Calu3 (cell line): ENCODE results near the gene CLCNKB. TPM values are rescaled to one million over a fixed set of nuclear protein-coding genes. Genes with fewer than 3 reads are reported as not detected.

Source experiments
- BruUV-seq: library from RNA; stranded (reverse); fragments of 400-500 nt; replicated peaks from 2 replicates; lab custom pipeline; 2021; lab: Mats Ljungman, UMichigan
- CTCF ChIA-PET: fragments of 300-600 bp; sonication (Branson Sonifier 250); formaldehyde crosslinking; loops from one replicate; lab custom pipeline; 2022; ENCODE audit warnings: antibody characterized with exemption; lab: Charles Lee
- DNase-seq: peaks from one replicate; pipeline ENCODE4 v3.0.0; 2022
- H3K27ac Mint-ChIP-seq: one replicate; pipeline ENCODE4 v1.8.0; 2022; ENCODE audit warnings: mixed read lengths; ENCODE audit not compliant: unreplicated experiment
- H3K27me3 Mint-ChIP-seq: one replicate; pipeline ENCODE4 v1.8.0; 2022; ENCODE audit warnings: mixed read lengths; ENCODE audit not compliant: unreplicated experiment
- H3K36me3 Mint-ChIP-seq: one replicate; pipeline ENCODE4 v1.8.0; 2022; ENCODE audit warnings: mild to moderate bottlenecking, moderate library complexity, mixed read lengths; ENCODE audit not compliant: insufficient read depth, unreplicated experiment
- H3K4me1 Mint-ChIP-seq: one replicate; pipeline ENCODE4 v1.8.0; 2022; ENCODE audit warnings: mild to moderate bottlenecking, low read depth, mixed read lengths; ENCODE audit not compliant: unreplicated experiment
- H3K4me3 Mint-ChIP-seq: one replicate; pipeline ENCODE4 v1.8.0; 2022; ENCODE audit warnings: mild to moderate bottlenecking, low read depth, moderate library complexity, mixed read lengths; ENCODE audit not compliant: unreplicated experiment
- H3K9me3 Mint-ChIP-seq: one replicate; pipeline ENCODE4 v1.8.0; 2022; ENCODE audit warnings: low read depth, mixed read lengths; ENCODE audit not compliant: unreplicated experiment
- intact Hi-C: fragments of 100-400 bp; cut with micrococcal nuclease; formaldehyde crosslinking; loops from one replicate; pipeline ENCODE4 v1.10.0; 2022; ENCODE audit not compliant: unreplicated experiment
- total RNA-seq: library from RNA; stranded (reverse); gene quantifications from 2 replicates; pipeline ENCODE4 v1.2.3, GENCODE V29; 2022
- TF ChIP-seq, protein P1 (sequence below): fragments of 200-600 bp; IDR thresholded peaks from one replicate; pipeline ENCODE4 v1.8.0; 2022; ENCODE audit warnings: antibody characterized with exemption; ENCODE audit not compliant: unreplicated experiment

CLCNKB gene
- total RNA-seq, 1 experiment from 2014 or later = not detected

DNA sequence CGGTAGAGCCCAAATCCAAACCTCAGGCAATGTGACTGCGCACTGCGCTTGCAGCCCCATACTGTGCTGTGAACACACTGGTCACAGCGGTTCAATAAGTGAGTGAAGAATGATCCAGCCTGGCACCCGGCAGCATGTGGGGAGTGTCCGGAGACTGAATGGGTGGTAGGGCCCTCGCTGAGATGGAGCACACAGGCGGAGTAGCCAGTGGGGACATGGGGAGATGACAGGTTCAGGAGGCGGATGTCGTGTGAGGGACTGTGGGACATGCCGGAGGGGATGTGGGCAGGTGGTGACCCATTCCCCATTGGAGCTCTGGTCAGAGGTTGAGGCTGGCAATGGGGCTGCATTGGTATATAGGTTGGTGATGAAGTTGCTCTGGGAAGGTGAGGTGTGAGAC is 33.9 kb upstream of the CLCNKB start:
- no peak for DNase-seq
- intact Hi-C loops = loop anchor here (1.0 kb wide), 1 partner anchor 47 kb away; no protein-coding TSS in a partner anchor
- no TSS peak for BruUV-seq
- Mint-ChIP-seq H3K4me3 (no peak overlapping the region), H3K27ac (no peak overlapping the region), H3K36me3 (peaks cover 4% of the 10 kb centered on the region), H3K4me1 (peaks cover 8% of the 10 kb centered on the region), H3K27me3 (no peaks in the 10 kb centered on the region), H3K9me3 (no peaks in the 10 kb centered on the region)
- CTCF ChIA-PET = no interaction called here
- TF ChIP-seq, protein P1, sequence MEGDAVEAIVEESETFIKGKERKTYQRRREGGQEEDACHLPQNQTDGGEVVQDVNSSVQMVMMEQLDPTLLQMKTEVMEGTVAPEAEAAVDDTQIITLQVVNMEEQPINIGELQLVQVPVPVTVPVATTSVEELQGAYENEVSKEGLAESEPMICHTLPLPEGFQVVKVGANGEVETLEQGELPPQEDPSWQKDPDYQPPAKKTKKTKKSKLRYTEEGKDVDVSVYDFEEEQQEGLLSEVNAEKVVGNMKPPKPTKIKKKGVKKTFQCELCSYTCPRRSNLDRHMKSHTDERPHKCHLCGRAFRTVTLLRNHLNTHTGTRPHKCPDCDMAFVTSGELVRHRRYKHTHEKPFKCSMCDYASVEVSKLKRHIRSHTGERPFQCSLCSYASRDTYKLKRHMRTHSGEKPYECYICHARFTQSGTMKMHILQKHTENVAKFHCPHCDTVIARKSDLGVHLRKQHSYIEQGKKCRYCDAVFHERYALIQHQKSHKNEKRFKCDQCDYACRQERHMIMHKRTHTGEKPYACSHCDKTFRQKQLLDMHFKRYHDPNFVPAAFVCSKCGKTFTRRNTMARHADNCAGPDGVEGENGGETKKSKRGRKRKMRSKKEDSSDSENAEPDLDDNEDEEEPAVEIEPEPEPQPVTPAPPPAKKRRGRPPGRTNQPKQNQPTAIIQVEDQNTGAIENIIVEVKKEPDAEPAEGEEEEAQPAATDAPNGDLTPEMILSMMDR = no peak

DNA sequence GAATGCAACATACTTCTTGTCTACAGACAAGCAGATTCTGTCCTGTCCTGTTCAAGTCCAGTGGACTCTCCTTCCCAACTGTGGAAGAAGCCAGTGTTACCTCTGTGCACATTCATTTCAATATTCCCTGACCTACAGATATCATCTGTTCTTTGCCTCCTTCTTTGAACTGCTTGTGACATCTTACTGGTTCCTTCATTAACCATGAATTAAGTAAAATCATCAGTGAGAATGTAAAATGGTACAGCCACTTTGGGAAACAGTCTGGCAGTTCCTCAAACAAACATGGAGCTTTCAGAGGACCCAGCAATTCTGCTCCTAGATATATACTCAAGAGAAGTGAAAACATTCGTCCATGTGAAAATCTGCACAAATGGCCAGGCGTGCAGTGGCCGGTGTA is 32.7 kb upstream of the CLCNKB start:
- Mint-ChIP-seq H3K9me3 (no peaks in the 10 kb centered on the region), H3K36me3 (peaks cover 4% of the 10 kb centered on the region), H3K4me1 (peaks cover 8% of the 10 kb centered on the region), H3K27me3 (no peaks in the 10 kb centered on the region), H3K27ac (no peak overlapping the region), H3K4me3 (no peak overlapping the region)
- TF ChIP-seq, protein P1 = no peak
- DNase-seq = no peak
- CTCF ChIA-PET = no interaction called here
- no TSS peak for BruUV-seq
- intact Hi-C loops = no loop called here

DNA sequence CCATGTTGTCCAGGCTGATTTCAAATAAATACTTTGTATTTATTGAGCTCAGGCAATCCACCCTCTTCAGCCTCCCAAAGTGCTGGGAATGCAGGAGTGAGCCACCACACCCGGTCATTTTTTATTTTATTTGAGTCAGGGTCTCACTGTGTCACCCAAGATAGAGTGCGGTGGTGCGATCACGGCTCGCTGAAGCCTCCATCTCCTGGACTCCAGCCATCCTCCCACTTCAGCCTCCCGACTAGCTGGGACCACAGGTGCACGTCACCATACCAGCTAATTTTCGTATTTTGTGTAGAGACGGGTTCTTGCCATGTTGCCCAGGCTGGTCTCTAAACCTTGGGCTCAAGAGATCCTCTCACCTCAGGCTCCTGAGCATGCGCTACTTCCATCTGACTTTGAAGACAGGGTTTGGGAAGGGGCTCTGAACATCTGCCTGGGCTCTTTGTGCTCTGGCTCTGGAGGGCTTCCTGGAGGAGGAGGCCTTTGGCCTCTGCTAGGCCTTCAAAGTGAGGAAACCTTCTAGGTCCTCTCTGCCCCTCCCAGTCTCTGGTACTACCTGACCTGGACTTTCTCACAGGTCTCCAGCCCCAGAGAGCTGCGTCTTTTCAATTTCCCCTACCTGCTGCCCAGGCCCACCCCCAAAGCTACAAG is 31.5 kb upstream of the CLCNKB start:
- CTCF ChIA-PET = no interaction called here
- TF ChIP-seq, protein P1 = no peak
- H3K36me3 Mint-ChIP-seq = peaks cover 4% of the 10 kb centered on the region
- no peak for DNase-seq
- H3K27me3 Mint-ChIP-seq = no peaks in the 10 kb centered on the region
- H3K4me3 Mint-ChIP-seq = peak overlapping the region; percentile 41
- peaks cover 8% of the 10 kb centered on the region for H3K4me1 Mint-ChIP-seq
- no peaks in the 10 kb centered on the region for H3K9me3 Mint-ChIP-seq
- no TSS peak for BruUV-seq
- intact Hi-C loops = no loop called here
- no peak overlapping the region for H3K27ac Mint-ChIP-seq

DNA sequence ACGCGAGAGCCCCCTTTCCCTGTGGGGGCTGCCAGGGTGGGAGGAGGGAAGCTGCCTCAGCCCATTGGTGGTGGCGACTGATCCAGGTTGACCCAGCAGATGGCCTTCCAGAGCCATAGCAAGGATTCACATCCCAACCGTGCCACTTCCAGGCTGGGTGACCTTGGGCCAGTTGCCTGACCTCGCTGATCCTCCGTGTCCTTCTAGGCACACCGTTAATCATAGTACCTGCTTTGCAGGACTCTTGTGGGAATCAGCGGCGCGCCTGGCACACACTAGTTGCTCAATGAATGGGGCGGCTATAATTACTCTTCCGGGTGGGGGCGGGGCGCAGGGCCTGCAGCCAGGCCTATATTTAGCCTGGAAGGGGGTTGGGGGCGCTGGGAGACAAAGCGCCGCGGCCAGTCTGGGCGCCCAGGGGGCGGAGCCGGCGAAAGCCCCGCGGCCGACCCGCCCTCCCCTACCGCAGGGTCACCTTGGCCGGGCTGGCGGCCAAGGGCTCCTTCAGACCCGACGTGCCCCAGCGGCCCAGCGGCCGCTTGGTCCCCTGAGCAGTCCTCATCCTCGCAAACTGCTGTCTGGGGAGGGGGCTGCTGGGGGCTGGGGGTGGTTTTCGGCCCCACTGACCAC is 30.9 kb upstream of the CLCNKB start:
- H3K4me1 Mint-ChIP-seq = peaks cover 8% of the 10 kb centered on the region
- peak overlapping the region; percentile 41 for H3K4me3 Mint-ChIP-seq
- no peak overlapping the region for H3K27ac Mint-ChIP-seq
- intact Hi-C loops = no loop called here
- no TSS peak for BruUV-seq
- H3K27me3 Mint-ChIP-seq = no peaks in the 10 kb centered on the region
- TF ChIP-seq, protein P1 = no peak
- peak; percentile 65 for DNase-seq
- H3K9me3 Mint-ChIP-seq = no peaks in the 10 kb centered on the region
- peaks cover 4% of the 10 kb centered on the region for H3K36me3 Mint-ChIP-seq
- CTCF ChIA-PET = no interaction called here
